Measurements from ENCODE around the gene ABHD15.

Gene ABHD15

GRCh38 chr17:29582254-29582765, 15.5 kb upstream of the ABHD15 start:
- DNase-seq (ENCODE audit: low read depth), result no peak

GRCh38 chr17:29581583-29582253, 14.9 kb upstream of the ABHD15 start:
- no peak for DNase-seq (ENCODE audit: low read depth)

GRCh38 chr17:29579866-29580771, 13.3 kb upstream of the ABHD15 start:
- peak; percentile 67 for DNase-seq (ENCODE audit: low read depth)

- DNase-seq (ENCODE audit: low read depth), result no peak
Observed at GRCh38 chr17:29578626-29579485, 12.0 kb upstream of the ABHD15 start.

GRCh38 chr17:29577385-29578211, 10.8 kb upstream of the ABHD15 start:
- no peak for DNase-seq (ENCODE audit: low read depth)

GRCh38 chr17:29577001-29577370, 10.1 kb upstream of the ABHD15 start:
- DNase-seq (ENCODE audit: low read depth), result no peak

- no peak for DNase-seq (ENCODE audit: low read depth)
Observed at GRCh38 chr17:29576214-29577000, 9.6 kb upstream of the ABHD15 start.

GRCh38 chr17:29575511-29576213, 8.8 kb upstream of the ABHD15 start:
- no peak for DNase-seq (ENCODE audit: low read depth)

GRCh38 chr17:29574732-29575510, 8.1 kb upstream of the ABHD15 start:
- DNase-seq (ENCODE audit: low read depth), result no peak

GRCh38 chr17:29573871-29574731, 7.3 kb upstream of the ABHD15 start:
- DNase-seq (ENCODE audit: low read depth), result no peak

- no peak for DNase-seq (ENCODE audit: low read depth)
Observed at GRCh38 chr17:29573558-29573869, 6.7 kb upstream of the ABHD15 start.

- peak; percentile 44 for DNase-seq (ENCODE audit: low read depth)
Observed at GRCh38 chr17:29572691-29573557, 6.1 kb upstream of the ABHD15 start.

- DNase-seq (ENCODE audit: low read depth), result no peak
Observed at GRCh38 chr17:29571883-29572681, 5.2 kb upstream of the ABHD15 start.

GRCh38 chr17:29571486-29571882, 4.6 kb upstream of the ABHD15 start:
- DNase-seq (ENCODE audit: low read depth), result no peak

- DNase-seq (ENCODE audit: low read depth), result no peak
Observed at GRCh38 chr17:29570521-29570920, 3.7 kb upstream of the ABHD15 start.

- DNase-seq (ENCODE audit: low read depth), result no peak
Observed at GRCh38 chr17:29569245-29569950, 2.6 kb upstream of the ABHD15 start.
